Esophagus muscularis mucosa (tissue), 4 donors: ENCODE results near the gene MED13L.

Experiments used
- CTCF ChIP-seq, 3 experiments: fragments of 200-600 bp in 2 of 3; fragments of 450-650 bp in 1 of 3; sonication (generic) in 2 of 3; IDR thresholded peaks; one replicate each; pipeline ENCODE4 v1.5.1; 2017 to 2019; ENCODE audit warnings: antibody characterized with exemption in 3 of 3, mild to moderate bottlenecking in 2 of 3, moderate library complexity in 1 of 3
- EP300 ChIP-seq: sonication (generic); formaldehyde crosslinking; IDR thresholded peaks from one replicate; pipeline ENCODE4 v1.6.1; 2017; ENCODE audit warnings: antibody characterized with exemption
- POLR2A ChIP-seq: fragments of 450-650 bp; IDR thresholded peaks from one replicate; pipeline ENCODE4 v1.6.1; 2017; ENCODE audit warnings: antibody characterized with exemption, moderate library complexity, mild to moderate bottlenecking, low read depth

GRCh38 chr12:116248433-116248832 lies 29.1 kb downstream of the MED13L start:
- no peak for TF ChIP-seq CTCF (IDR thresholded peaks at IDR 0.05)
- TF ChIP-seq POLR2A: no peak
- no peak for TF ChIP-seq EP300
